OCI-M2 (cell line): Measurements from ENCODE around the gene FAM174B.

ENCODE experiments used
- DNase-seq: peaks from one replicate; lab custom pipeline; 2025; ENCODE audit not compliant: unreplicated experiment; lab: John Stamatoyannopoulos, UW

Gene FAM174B

DNA sequence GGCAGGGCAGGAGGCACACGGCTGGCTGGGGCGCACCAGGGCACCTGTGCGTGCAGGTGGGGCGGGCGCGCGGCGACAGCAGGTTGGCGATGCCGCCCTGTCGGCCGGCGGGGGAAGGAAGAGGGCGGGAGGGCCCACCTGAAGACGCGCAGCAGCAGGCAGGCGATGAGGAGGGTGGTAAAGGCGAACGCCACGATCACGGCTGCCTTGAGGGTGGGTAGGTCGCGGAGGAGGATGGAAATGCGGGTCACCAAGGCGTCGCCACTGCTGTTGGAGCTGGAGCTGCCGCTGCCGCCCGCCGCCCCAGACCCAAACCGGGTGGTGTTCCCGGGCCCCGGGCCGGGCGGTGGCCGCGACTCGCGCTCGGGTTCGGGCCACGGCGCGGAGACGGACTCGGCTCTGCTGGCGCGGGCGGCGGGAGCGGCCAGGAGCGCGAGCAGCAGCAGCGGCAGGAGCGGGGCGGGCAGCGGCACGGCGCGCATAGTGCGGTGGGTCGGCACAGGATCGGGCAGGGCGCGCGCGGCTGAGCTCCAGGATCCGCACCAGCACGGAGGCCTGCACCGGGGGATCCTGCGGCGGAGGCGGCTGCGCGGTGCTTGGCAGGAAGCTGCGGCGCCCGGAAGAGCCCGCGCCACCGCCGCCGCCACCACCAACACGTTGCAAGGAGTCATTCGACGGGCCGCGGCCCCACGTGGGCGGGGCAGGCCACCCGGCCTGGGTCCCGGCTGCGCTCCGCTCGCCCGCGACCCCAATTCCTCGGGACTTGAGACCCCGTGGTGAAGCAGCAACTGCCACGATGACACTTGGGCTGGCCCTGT lies at the start of gene FAM174B:
Gene FAM174B, minus strand, starts transcription at position 598 of the 818 bp plus-strand sequence.
- DNase-seq, result no peak

DNA sequence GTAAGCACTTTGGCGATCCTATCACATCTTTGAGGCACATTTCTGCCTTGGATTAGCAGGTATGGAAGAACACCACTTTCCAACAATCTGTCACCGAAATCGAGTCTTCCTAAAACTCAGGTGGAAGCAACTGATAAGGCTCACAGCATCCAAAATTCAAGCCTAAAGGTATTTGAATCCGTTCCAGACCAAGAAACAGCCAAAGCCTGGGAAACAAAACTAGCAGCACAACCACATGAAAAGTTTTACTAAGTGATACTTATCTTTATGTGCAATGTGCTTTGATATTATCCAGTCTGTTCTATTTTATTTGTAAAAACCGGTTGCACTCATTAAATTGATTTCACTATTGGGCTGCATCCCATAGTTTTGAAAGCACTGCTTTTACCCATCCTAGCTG lies 40.5 kb upstream of the FAM174B start:
- DNase-seq, result no peak

DNA sequence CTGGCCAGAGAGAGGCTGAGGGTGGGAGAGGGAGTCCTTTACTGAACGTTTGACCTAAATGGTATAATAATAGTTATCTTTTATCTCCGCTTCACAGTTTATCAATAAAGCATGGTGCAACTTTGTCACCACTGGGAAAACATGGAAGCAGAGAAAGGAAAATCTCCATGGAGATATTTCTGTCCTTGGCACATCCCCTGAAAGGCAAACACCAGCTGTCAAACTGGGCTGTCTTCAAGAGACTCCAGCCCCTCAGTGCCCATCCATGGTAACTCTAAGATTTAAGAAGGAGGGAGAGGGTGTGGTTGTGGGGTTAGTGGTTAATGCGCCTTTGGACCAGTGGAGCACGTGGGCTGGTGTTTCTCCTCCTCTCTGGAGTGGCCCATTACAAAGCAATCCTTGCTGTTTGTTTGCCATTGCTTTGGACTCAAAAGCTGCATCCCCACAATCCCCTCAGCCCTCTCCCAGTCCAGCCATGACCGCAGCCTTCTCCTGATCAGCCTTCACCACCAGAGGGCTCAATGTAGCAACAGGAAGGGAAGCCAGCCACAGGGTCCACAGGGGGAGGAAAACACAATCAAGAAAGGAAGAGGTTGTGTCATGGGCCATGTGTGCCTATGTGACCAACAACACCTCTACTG lies 38.2 kb upstream of the FAM174B start:
- DNase-seq, result no peak

DNA sequence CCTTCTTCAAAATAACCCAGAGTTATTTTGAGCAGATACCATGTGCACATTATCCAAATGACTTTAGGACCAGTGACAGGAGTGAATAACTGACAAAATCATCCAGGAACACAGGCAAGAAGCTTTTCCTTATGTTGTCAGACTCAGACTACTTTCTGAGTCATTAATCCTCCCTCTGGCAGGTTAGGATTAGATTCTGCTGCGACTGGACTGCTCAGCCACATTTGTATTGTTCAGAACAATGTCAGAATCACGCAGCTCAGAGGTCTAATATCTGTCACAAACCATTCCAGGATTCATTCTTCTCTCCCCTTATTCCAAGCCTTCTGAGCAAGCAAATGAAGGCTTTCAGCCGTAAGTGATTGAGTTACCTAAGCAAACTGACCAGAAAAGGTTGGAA lies 34.8 kb upstream of the FAM174B start:
- no peak for DNase-seq

DNA sequence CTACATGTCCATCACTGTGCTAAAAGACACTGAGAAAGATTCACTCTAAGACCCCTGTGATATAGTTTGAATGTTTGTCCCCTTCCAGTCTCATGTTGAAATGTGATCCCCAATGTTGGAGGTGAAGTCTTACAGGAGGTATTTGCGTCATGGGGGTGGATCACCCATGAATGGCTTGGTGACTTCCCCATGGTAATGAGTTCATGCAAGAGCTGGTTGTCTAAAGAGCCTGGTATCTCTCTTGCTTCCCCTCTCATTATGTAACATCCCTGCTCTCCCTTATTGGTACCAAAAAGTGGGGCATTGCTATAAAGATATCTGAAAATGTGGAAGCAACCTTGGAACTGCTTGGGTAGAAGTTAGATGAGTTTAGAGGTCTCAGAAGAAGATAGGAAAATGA lies 32.2 kb upstream of the FAM174B start:
- DNase-seq, result no peak

DNA sequence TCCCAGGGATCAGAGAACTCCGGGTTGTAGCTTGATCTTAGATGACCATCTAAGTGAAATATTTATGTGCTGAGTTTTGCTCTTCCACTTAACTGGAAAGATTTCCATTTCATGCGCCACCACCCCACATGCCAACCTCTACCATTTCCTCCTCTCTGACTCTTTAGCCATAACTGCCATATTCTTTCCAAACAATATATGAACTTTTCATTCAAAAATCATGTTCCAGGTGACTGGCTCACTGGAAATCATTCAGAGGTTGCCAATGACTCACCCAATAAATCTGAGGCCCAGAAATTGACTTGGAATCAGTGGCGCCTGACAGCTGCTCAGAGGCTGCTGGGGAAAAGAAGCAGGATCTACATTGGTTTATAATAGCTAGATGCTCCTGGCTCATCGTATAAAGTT lies 31.6 kb upstream of the FAM174B start:
- DNase-seq, result no peak

DNA sequence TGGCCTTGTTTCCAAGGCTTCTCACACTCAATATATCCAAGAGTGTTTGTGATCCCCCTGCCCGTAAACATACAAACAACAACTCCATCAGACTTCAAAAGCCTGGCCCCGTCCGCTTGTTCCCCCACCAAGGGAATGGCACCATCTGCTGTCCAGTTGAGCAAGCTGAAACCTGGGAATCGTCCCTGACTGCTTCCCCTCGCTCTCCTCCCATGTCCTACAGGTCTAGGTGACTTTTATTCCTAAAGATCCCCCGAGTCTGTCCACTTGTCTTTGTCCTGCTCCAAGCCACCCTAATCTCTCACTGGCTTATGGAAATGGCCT lies 27.9 kb upstream of the FAM174B start:
- DNase-seq, result no peak

DNA sequence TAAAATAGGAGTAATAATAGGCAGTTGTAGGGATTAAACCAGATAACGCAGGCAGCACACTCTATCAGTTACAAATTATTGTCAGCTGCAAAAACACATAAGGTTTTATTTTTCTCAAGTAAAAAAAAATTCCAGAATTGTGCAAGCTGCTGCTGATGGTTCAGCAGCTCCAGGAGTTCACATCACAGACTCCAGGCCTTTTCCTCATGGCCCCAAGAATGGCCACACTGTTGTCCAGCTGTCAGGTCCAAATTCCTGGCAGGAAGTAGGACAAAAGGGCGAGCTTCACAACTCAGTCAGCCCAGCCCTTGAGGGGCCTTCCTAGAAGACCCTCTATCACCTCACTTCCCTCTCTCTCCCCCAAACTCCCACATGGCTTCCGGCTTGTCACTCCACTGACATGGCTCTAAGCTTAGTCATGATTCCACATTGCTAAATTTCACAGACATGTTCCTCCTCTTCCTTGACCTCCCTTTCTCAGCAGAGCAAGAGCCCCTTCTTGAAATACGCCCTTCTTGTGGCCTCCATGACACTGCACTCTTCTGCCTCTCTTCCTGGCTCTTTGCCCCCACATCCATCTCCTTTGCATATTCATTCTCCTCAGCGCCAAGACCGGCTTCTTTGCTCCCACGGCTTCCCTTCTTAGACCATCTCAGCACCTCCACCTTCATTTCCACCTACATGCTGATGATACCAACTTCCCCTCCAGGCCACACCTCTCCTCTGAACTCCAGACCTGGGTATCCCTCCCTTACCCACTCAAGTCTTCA lies 27.4 kb upstream of the FAM174B start:
- no peak for DNase-seq

DNA sequence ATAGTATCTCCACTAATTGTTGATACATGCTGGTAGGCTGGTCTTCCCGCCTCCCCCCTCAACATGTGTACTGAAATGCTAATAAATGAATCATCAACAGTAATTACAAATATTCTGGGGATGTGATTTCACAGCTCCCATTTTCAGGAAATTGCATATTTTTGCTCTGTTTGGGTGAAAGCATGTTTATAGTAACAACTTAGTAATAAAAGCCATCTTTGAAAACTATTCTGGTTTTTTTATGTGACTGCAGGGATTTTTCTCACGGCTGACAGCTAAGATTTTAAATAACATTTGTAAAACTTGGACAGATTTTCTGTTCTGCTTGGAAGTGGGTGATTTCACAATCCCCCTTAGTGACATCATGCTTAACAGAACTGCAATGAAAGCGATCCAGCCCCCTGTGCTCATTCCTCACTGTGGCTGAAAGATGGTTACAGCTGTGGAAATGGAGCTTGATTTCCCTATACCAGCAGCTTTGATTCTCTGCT lies 25.6 kb upstream of the FAM174B start:
- DNase-seq, result no peak

DNA sequence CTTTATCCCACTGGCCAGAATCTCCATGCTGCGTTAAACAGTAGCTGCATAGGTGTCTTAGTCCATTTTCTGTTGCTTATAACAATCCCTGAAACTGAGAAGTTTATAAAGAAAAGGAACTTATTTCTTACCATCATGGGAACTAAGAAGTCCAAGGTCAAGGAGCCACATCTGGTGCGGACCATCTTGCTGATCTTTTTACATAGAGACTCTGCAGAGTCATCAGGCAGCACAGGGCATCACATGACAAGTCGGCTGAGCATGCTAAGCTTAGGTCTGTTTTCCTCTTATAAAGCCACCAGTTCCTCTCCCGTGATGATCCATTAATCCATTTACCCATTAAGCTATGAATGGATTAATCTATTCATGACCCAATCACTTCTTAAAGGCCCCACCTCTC lies 22.4 kb upstream of the FAM174B start:
- DNase-seq, result no peak

DNA sequence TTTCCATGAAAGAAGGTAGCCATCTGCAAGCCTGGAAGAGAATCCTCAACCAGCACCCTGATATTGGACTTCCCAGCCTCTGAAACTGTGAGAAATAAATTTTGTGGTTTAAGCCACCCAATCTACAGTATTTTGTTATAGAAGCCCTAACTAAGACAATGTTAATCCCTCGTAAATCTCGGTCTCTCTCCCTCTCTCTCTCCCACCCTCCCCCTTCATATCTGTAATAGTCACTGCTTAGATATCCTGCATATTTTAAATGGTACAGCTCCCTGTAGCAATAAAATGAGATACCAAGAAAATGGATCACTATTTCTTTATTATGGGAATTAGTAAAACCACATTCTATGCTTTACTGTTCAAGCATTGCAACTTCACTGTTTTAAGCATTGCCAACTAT lies 21.0 kb upstream of the FAM174B start:
- DNase-seq, result no peak

DNA sequence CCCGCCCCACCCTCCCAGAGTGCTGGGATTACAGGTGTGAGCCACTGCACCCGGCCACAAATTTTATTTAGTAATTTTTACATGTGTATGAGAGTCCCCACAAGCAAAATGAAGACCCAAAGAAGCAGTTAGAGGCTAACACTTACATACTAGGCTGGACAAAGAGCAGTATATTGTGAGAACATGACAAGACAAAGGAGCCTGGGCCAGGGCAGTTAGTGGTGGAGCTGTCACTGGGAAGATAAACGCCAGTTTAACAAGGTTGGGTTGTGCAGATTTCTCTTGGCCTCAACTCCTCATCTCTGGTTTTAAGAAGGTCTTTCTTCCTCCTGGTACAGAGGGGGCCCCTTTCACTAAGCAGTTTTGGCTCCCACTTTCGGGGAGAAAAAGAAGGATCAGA lies 19.9 kb upstream of the FAM174B start:
- DNase-seq, result no peak

DNA sequence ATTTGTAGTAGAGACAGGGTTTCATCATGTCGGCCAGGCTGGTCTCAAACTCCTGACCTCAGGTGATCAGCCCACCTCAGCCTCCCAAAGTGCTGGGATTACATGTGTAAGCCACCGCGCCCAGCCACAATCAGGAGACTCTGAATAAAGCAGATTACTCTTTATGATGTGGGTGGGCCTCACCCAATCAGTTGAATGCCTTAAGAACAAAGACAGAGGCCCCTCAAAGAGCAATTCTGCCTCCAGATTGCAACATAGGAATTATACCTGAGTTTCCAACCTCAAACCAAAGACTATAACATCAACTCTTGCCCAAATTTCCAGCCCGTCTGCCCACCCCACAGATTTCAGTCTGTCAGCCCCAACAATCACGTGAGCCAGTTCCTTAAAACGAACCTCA lies 18.8 kb upstream of the FAM174B start:
- DNase-seq, result no peak

DNA sequence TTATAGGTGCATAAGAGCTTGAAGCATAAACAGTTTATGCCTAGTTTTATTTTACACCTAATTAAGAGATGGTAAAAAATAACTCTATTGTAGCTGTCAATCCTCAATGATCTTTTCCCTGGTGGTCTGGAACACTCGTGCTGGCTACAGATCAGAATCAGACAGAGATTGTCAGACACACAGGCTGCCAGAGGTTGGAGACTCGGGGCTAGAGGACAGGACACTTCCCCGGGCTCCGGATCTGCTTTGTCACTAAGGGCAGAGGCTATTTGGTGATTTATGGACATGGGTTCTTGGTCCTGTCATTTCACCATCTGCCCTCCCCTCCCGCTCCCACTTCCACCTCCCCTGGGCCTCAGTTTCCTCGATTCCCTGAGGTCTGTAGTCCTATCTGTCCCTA lies 16.5 kb upstream of the FAM174B start:
- no peak for DNase-seq

DNA sequence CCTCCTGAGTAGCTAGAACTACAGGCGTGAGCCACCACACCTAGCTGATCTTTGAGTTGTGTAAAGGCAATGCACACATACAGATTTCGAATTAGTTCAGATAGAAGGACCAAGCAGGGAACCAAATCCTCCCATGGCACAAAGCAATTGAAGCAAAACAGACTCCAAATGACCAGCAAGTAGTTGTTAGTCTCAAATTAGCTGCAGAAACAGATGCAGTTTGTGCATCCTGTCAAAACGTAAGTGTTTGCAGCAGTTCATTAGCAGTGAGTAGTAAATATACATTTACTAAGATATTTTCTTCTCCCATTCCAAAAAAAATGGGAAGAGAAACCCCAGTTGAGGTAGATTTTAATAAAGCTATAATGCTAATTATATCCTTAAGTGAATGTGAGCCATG lies 15.8 kb upstream of the FAM174B start:
- no peak for DNase-seq

DNA sequence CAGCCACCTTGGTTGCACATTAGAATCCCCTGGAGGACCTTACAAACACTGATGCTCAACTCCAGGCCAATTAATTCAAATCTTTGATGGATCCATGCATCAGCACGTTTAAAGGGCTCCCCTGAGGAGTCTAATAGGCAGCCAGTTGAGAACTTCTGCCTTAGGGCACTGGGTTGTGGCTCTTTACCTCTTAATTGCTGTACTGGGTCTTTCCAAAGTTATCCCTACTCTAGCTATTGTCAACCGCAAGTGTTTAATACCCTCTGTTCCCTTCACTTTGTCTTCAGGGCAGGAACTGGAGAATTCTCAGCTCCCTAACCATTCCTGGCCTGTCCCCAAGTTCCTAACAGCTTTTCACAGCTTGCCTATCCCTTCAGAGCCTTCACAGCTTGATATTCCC lies 15.0 kb upstream of the FAM174B start:
- DNase-seq, result no peak

DNA sequence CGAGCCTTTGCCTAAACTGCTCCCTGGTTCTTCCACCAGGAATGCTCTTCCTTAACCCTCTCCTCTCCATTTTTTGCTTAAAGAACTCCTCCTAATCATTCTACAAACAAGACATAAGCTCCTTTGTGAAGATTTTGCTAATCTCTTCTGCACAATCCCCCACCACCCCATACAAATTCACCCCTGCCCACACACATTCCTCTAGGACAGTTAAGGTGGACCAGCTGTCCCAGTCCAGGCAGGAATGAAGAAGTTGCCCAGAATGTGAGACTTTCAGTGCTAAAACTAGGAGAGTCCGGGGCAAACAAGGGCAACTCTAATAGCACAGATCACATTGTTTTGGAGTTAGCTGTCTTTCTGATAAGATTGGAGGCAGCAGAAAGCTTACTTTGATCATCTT lies 13.9 kb upstream of the FAM174B start:
- DNase-seq, result no peak

DNA sequence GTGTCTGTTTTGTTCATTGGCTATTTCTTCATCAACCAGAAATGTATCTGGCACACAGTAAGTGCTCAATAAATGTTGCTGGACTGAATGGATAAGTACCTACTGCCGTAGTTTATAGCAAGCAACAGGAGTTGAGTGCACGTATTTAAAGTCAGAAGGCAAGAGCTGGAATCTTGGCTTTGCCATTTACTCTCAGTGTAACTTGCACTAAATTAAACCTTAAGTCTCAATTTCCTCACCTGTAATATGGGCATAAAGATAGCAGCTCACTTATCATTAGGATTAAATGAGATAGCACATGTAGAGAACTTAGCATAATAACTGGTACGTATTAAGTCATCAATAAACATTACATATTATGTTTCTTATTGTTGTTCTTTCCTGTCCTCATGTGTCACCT lies 13.0 kb upstream of the FAM174B start:
- no peak for DNase-seq

DNA sequence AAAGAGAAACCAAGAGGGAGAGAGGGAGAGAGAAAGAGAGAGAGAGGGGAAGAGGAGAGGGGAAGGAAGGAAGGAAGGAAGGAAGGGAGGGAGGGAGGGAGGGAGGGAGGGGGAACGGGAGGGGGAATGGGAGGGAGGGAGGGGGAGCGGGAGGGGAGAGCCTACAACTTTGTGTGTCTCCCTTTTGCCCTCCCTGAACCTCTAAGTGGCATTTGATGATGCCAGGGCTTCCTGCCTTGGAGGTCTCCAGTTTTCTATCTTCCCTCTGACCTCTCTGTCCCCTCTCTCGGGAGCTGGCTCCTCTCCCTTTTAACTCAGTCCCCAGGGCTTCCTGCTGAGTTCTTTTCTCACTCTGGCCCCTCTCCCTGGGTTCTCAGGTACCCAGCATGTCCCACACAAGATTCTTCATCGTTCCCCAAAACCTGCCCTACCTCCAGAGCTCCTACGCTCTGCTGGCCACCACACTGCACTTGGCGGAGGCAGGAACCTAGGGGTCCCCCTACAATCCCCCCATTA lies 12.5 kb upstream of the FAM174B start:
- DNase-seq, result no peak

DNA sequence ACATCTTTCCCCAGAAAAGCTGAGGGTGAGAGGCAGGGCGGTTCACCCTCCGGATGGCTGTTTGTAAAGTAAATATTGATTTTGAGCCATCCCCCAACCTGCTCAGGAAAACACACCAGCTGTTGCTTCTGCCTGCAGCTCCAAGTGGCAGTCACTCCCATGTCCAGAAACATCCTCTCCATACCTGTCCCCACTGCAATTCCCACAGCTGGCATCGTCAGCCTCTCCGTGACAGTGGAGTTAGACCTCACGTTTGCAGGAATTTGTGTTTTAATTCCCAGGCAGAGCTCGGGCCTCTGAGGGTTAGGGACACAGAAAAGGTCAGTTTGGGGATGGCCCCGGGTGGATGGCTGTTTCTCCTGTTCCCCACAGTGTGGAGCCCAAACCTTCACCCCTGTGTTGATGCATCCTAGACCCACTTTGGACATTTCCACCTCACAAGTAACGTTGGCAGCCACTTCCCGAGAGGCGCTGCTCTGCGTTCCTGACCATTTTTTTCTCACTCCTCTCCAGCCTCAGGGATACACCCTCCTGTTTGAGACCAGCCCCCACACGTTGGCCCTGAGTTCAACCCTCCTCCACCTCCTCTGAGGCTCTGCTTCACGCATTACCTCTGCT lies 11.8 kb upstream of the FAM174B start:
- DNase-seq, result no peak

DNA sequence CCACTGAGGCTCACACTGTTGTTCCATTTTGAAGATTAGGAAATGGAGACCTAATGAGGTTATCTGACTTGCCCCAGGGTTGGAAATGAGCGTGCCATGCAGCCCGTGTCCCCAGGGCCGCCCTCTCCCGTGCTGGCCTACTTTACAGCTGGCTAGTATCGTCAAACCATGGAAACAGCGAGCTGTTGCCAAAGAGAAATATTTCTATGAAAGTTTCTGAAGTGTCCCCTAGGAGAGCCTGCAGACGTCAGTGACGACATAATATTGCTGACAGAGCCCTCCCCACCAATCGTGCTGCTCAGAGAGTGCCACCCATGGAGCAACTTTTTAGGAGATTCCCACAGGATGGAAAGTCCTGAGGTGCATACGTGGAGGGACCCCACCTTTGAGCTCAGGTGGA lies 11.2 kb upstream of the FAM174B start:
- no peak for DNase-seq
